Uterus (tissue), 4 donors: ENCODE measurements around the gene KCND1. TPM values are rescaled to one million over a fixed set of nuclear protein-coding genes. Genes with fewer than 3 reads are reported as not detected.

Experiments
- DNase-seq, 2 donors: peaks; one replicate each; pipeline ENCODE4 v3.0.0-alpha.2; 2019 to 2020
- H3K27ac ChIP-seq, 2 donors: fragments of 200-600 bp; sonication (generic); 1 replicate in 1 of 2; 2 replicates in 1 of 2; pipeline ENCODE4 v1.5.1; 2016 to 2018
- H3K27me3 ChIP-seq, 2 donors: fragments of 200-600 bp; sonication (generic); one replicate each; pipeline ENCODE4 v1.5.1; 2018 to 2019; ENCODE audit warnings: control low read depth in 1 of 2
- H3K36me3 ChIP-seq, 2 donors: fragments of 200-600 bp; sonication (generic); one replicate each; pipeline ENCODE4 v1.5.1; 2019; ENCODE audit warnings: control low read depth in 1 of 2
- H3K4me1 ChIP-seq, 2 donors: fragments of 200-600 bp; sonication (generic); one replicate each; pipeline ENCODE4 v1.5.1; 2018 to 2019; ENCODE audit warnings: control low read depth in 1 of 2
- H3K4me3 ChIP-seq, 2 donors: fragments of 200-600 bp; sonication (generic); 1 replicate in 1 of 2; 2 replicates in 1 of 2; pipeline ENCODE4 v1.5.1; 2018 to 2019; ENCODE audit warnings: mild to moderate bottlenecking in 1 of 2
- H3K9me3 ChIP-seq, 2 donors: fragments of 200-600 bp; sonication (generic); one replicate each; pipeline ENCODE4 v1.5.1; 2019; ENCODE audit warnings: control low read depth in 1 of 2
- CTCF ChIP-seq, 4 experiments: fragments of 200-600 bp in 2 of 4; fragments of 450-650 bp in 2 of 4; sonication (generic) in 2 of 4; IDR thresholded peaks; one replicate each; pipeline ENCODE4 v1.5.1; 2016 to 2019; ENCODE audit warnings: antibody characterized with exemption in 4 of 4, mild to moderate bottlenecking in 2 of 4, moderate library complexity in 1 of 4
- POLR2A ChIP-seq, 2 donors: fragments of 450-650 bp; IDR thresholded peaks; one replicate each; pipeline ENCODE4 v1.6.1; 2016; ENCODE audit warnings: antibody characterized with exemption in 2 of 2, mild to moderate bottlenecking in 1 of 2, moderate library complexity in 1 of 2
- intact Hi-C: fragments of 100-400 bp; cut with DNase I; formaldehyde crosslinking; loops from one replicate; pipeline ENCODE4 v1.15.1; 2023; ENCODE audit warnings: low total_unique reads
- total RNA-seq, 4 donors: library from RNA; depleted of rRNA in 3 of 4; stranded (reverse); fragments of >200 nt in 3 of 4; gene quantifications; one replicate each; pipeline versions ENCODE4 v1.1.0 to v1.2.4, GENCODE V29; 2014 to 2023
- donor health status: DM: yes; HTN: yes; CAD: no.

The KCND1 gene
- total RNA-seq, 4 donors from 2014 or later: 0.29 to 4.6 (median 3.2) TPM; not detected in 1

GRCh38 chrX:48918301-48918642 lies 53.4 kb downstream of the KCND1 start:
- Histone ChIP-seq H3K27ac (peak overlapping the region; percentile 77 to 88), H3K36me3 (no peaks in the 10 kb centered on the region), H3K27me3 (no peaks in the 10 kb centered on the region), H3K4me1 (no peaks in the 10 kb centered on the region), H3K9me3 (no peaks in the 10 kb centered on the region), H3K4me3 (peak overlapping the region; percentile 59 to 68)
- no peak for TF ChIP-seq CTCF (IDR thresholded peaks at IDR 0.05)
- no peak for TF ChIP-seq POLR2A (IDR thresholded peaks at IDR 0.05)
- intact Hi-C loops: no loop called here
- no peak for DNase-seq

GRCh38 chrX:48917139-48918001 lies 54.3 kb downstream of the KCND1 start:
- TF ChIP-seq CTCF (IDR thresholded peaks at IDR 0.05): peak; percentile 87 to 91 (median 90)
- no peak for TF ChIP-seq POLR2A (IDR thresholded peaks at IDR 0.05)
- Histone ChIP-seq H3K9me3 (no peaks in the 10 kb centered on the region), H3K36me3 (no peaks in the 10 kb centered on the region), H3K27ac (peak overlapping the region; percentile 25 to 88), H3K4me3 (no peak overlapping the region), H3K4me1 (no peaks in the 10 kb centered on the region), H3K27me3 (no peaks in the 10 kb centered on the region)
- peak; percentile 89 to 91 for DNase-seq
- intact Hi-C loops: no loop called here

GRCh38 chrX:48914593-48915493 lies 56.8 kb downstream of the KCND1 start:
- no peaks in the 10 kb centered on the region for H3K27me3 ChIP-seq
- no peak overlapping the region for H3K4me3 ChIP-seq
- no peak for DNase-seq
- no peak for TF ChIP-seq CTCF (IDR thresholded peaks at IDR 0.05)
- no peak for TF ChIP-seq POLR2A (IDR thresholded peaks at IDR 0.05)
- H3K9me3 ChIP-seq: no peaks in the 10 kb centered on the region
- H3K4me1 ChIP-seq: no peaks in the 10 kb centered on the region
- no peaks in the 10 kb centered on the region for H3K36me3 ChIP-seq
- intact Hi-C loops: no loop called here
- no peak overlapping the region for H3K27ac ChIP-seq

- H3K4me1 ChIP-seq: no peaks in the 10 kb centered on the region
- intact Hi-C loops: no loop called here
- TF ChIP-seq POLR2A (IDR thresholded peaks at IDR 0.05) (no peak), CTCF (IDR thresholded peaks at IDR 0.05) (no peak)
- H3K36me3 ChIP-seq: no peaks in the 10 kb centered on the region
- no peak overlapping the region for H3K27ac ChIP-seq
- no peaks in the 10 kb centered on the region for H3K27me3 ChIP-seq
- DNase-seq: no peak
- H3K4me3 ChIP-seq: no peak overlapping the region
- no peaks in the 10 kb centered on the region for H3K9me3 ChIP-seq
Measured at GRCh38 chrX:48913605-48914366, 57.9 kb downstream of the KCND1 start.
